ENCODE results near the gene DNAJB6.

Gene DNAJB6

DNA sequence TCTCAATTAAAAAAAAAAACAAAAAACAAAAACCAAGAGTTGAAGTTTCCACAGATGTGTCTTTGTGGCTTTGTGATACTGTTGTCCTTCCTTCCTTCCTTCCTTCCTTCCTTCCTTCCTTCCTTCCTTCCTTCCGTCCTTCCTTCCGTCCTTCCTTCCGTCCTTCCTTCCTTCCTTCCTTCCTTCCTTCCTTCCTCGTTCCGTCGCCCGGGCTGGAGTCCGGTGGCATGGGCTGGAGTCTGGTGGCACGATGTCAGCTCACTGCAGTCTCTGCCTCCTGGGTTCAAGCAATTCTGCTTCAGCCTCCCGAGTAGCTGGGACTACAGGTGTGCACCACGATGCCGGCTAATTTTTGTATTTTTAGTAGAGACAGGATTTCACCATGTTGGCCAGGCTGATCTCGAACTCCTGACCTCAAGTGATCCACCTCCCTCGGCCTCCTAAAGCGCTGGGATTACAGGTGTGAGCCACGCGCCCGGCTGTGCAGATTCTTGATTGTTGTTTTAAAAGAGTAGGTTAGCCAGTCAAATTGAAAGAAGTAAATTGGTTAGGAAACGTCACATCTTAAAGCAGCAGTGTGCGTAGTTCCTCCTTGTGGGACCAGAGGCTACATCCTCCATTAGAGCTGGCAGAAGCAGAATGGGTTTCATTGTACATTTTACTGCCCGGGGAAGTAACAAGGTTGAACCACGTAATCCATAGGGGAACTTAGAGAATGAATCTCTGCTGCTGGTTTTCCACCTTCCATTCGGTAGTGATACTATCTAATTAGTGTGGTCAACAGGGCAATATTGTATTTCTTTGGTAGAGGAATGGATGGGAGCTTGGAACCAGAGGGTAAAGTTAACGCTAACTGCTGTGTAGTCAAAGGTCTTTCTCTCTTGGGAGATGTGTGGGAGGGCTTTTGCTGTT is 20.6 kb downstream of the DNAJB6 start:
- TF ChIP-seq TEAD4 (IDR thresholded peaks at IDR 0.05) = no peak
- no peak for TF ChIP-seq FOXM1 (IDR thresholded peaks at IDR 0.05; ENCODE audit: borderline replicate concordance, low read depth)
- no peak for TF ChIP-seq MAX (IDR thresholded peaks at IDR 0.05)
- TF ChIP-seq CREB1 (IDR thresholded peaks at IDR 0.05; ENCODE audit: low read depth) = no peak
- TF ChIP-seq ZBTB7A (IDR thresholded peaks at IDR 0.05; ENCODE audit: low read depth) = no peak
- TF ChIP-seq, protein P1, sequence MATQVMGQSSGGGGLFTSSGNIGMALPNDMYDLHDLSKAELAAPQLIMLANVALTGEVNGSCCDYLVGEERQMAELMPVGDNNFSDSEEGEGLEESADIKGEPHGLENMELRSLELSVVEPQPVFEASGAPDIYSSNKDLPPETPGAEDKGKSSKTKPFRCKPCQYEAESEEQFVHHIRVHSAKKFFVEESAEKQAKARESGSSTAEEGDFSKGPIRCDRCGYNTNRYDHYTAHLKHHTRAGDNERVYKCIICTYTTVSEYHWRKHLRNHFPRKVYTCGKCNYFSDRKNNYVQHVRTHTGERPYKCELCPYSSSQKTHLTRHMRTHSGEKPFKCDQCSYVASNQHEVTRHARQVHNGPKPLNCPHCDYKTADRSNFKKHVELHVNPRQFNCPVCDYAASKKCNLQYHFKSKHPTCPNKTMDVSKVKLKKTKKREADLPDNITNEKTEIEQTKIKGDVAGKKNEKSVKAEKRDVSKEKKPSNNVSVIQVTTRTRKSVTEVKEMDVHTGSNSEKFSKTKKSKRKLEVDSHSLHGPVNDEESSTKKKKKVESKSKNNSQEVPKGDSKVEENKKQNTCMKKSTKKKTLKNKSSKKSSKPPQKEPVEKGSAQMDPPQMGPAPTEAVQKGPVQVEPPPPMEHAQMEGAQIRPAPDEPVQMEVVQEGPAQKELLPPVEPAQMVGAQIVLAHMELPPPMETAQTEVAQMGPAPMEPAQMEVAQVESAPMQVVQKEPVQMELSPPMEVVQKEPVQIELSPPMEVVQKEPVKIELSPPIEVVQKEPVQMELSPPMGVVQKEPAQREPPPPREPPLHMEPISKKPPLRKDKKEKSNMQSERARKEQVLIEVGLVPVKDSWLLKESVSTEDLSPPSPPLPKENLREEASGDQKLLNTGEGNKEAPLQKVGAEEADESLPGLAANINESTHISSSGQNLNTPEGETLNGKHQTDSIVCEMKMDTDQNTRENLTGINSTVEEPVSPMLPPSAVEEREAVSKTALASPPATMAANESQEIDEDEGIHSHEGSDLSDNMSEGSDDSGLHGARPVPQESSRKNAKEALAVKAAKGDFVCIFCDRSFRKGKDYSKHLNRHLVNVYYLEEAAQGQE (IDR thresholded peaks at IDR 0.05; ENCODE audit: low read depth) = no peak
- no peak for TF ChIP-seq EP300 (IDR thresholded peaks at IDR 0.05; ENCODE audit: borderline replicate concordance)
- no peak for TF ChIP-seq YY1 (IDR thresholded peaks at IDR 0.05; ENCODE audit: low read depth)
- no peak for TF ChIP-seq RAD21 (IDR thresholded peaks at IDR 0.05; ENCODE audit: low read depth)
- TF ChIP-seq TAF1 (IDR thresholded peaks at IDR 0.05; ENCODE audit: low read depth) = no peak
- TF ChIP-seq CEBPB (IDR thresholded peaks at IDR 0.05) = no peak
- TF ChIP-seq, protein P2, sequence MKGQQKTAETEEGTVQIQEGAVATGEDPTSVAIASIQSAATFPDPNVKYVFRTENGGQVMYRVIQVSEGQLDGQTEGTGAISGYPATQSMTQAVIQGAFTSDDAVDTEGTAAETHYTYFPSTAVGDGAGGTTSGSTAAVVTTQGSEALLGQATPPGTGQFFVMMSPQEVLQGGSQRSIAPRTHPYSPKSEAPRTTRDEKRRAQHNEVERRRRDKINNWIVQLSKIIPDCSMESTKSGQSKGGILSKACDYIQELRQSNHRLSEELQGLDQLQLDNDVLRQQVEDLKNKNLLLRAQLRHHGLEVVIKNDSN (IDR thresholded peaks at IDR 0.05) = no peak
- no peak for TF ChIP-seq TCF12 (IDR thresholded peaks at IDR 0.05; ENCODE audit: low read depth)
- no peak for TF ChIP-seq NFIC (IDR thresholded peaks at IDR 0.05)
- TF ChIP-seq EGR1 (IDR thresholded peaks at IDR 0.05) = no peak

GRCh38 chr7:157358041-157358752 is 21.4 kb downstream of the DNAJB6 start:
- TF ChIP-seq EP300 (IDR thresholded peaks at IDR 0.05; ENCODE audit: borderline replicate concordance) (no peak), EGR1 (IDR thresholded peaks at IDR 0.05) (no peak), NFIC (IDR thresholded peaks at IDR 0.05) (no peak), TCF12 (IDR thresholded peaks at IDR 0.05; ENCODE audit: low read depth) (no peak), TAF1 (IDR thresholded peaks at IDR 0.05; ENCODE audit: low read depth) (no peak), FOXM1 (IDR thresholded peaks at IDR 0.05; ENCODE audit: borderline replicate concordance, low read depth) (no peak), YY1 (IDR thresholded peaks at IDR 0.05; ENCODE audit: low read depth) (no peak), CEBPB (IDR thresholded peaks at IDR 0.05) (no peak), RAD21 (IDR thresholded peaks at IDR 0.05; ENCODE audit: low read depth) (no peak), ZBTB7A (IDR thresholded peaks at IDR 0.05; ENCODE audit: low read depth) (no peak), TEAD4 (IDR thresholded peaks at IDR 0.05) (no peak), MAX (IDR thresholded peaks at IDR 0.05) (no peak), CREB1 (IDR thresholded peaks at IDR 0.05; ENCODE audit: low read depth) (no peak)
- TF ChIP-seq, protein P2 (IDR thresholded peaks at IDR 0.05) = no peak
- TF ChIP-seq, protein P1 (IDR thresholded peaks at IDR 0.05; ENCODE audit: low read depth) = no peak

- no peak for TF ChIP-seq MAX (IDR thresholded peaks at IDR 0.05)
- no peak for TF ChIP-seq YY1 (IDR thresholded peaks at IDR 0.05; ENCODE audit: low read depth)
- no peak for TF ChIP-seq CEBPB (IDR thresholded peaks at IDR 0.05)
- TF ChIP-seq TCF12 (IDR thresholded peaks at IDR 0.05; ENCODE audit: low read depth) = no peak
Measured at GRCh38 chr7:157358753-157359096, 21.9 kb downstream of the DNAJB6 start.

GRCh38 chr7:157359581-157359980 is 22.8 kb downstream of the DNAJB6 start:
- no peak for TF ChIP-seq MAX (IDR thresholded peaks at IDR 0.05)
- TF ChIP-seq, protein P1 (IDR thresholded peaks at IDR 0.05; ENCODE audit: low read depth) = no peak
- no peak for TF ChIP-seq TAF1 (IDR thresholded peaks at IDR 0.05; ENCODE audit: low read depth)
- no peak for TF ChIP-seq YY1 (IDR thresholded peaks at IDR 0.05; ENCODE audit: low read depth)
- no peak for TF ChIP-seq EGR1 (IDR thresholded peaks at IDR 0.05)
- TF ChIP-seq FOXM1 (IDR thresholded peaks at IDR 0.05; ENCODE audit: borderline replicate concordance, low read depth) = no peak
